Measurements from ENCODE around the gene PARK7.
A peak's percentile ranks its signal among the peaks of the same experiment; 100 is the strongest.

PARK7 gene

GRCh38 chr1:8023995-8024313 is 62.4 kb downstream of the PARK7 start:
- peaks cover 4 to 7% of the 10 kb centered on the region in 2 donors for H3K36me3 Mint-ChIP-seq
- no peak overlapping the region for H3K4me3 Mint-ChIP-seq
- no peaks in the 10 kb centered on the region for H3K9me3 Mint-ChIP-seq
- peaks cover 20 to 22% of the 10 kb centered on the region in 2 donors for H3K27me3 Mint-ChIP-seq
- ATAC-seq (replicated peaks): no peak
- no peak overlapping the region for H3K27ac Mint-ChIP-seq
- no peak for DNase-seq
- H3K4me1 Mint-ChIP-seq: peaks cover 11 to 14% of the 10 kb centered on the region in 2 donors

GRCh38 chr1:8024329-8024728 is 62.8 kb downstream of the PARK7 start:
- DNase-seq (no peak), ATAC-seq (replicated peaks) (no peak)
- Mint-ChIP-seq H3K36me3 (peaks cover 4 to 7% of the 10 kb centered on the region in 2 donors), H3K4me1 (peaks cover 11 to 14% of the 10 kb centered on the region in 2 donors), H3K4me3 (no peak overlapping the region), H3K27me3 (peaks cover 18 to 20% of the 10 kb centered on the region in 2 donors), H3K9me3 (no peaks in the 10 kb centered on the region), H3K27ac (no peak overlapping the region)

- no peak for DNase-seq
- ATAC-seq (replicated peaks): no peak
- Mint-ChIP-seq H3K4me1 (peaks cover 11 to 14% of the 10 kb centered on the region in 2 donors), H3K36me3 (peaks cover 4 to 7% of the 10 kb centered on the region in 2 donors), H3K27ac (peak overlapping the region; percentile 86), H3K4me3 (peak overlapping the region; percentile 84 to 87), H3K27me3 (peaks cover 17 to 20% of the 10 kb centered on the region in 2 donors), H3K9me3 (no peaks in the 10 kb centered on the region)
Observed at GRCh38 chr1:8025061-8025670, 63.7 kb downstream of the PARK7 start.

- Mint-ChIP-seq H3K27me3 (peaks cover 17 to 20% of the 10 kb centered on the region in 2 donors), H3K9me3 (no peaks in the 10 kb centered on the region), H3K4me1 (peaks cover 11 to 14% of the 10 kb centered on the region in 2 donors), H3K4me3 (peak overlapping the region; percentile 84 to 87), H3K27ac (peak overlapping the region; percentile 86), H3K36me3 (peaks cover 4 to 7% of the 10 kb centered on the region in 2 donors)
- peak; percentile 27 to 28 for ATAC-seq (replicated peaks)
- no peak for DNase-seq
Observed at GRCh38 chr1:8025671-8026144, 64.2 kb downstream of the PARK7 start.

DNA sequence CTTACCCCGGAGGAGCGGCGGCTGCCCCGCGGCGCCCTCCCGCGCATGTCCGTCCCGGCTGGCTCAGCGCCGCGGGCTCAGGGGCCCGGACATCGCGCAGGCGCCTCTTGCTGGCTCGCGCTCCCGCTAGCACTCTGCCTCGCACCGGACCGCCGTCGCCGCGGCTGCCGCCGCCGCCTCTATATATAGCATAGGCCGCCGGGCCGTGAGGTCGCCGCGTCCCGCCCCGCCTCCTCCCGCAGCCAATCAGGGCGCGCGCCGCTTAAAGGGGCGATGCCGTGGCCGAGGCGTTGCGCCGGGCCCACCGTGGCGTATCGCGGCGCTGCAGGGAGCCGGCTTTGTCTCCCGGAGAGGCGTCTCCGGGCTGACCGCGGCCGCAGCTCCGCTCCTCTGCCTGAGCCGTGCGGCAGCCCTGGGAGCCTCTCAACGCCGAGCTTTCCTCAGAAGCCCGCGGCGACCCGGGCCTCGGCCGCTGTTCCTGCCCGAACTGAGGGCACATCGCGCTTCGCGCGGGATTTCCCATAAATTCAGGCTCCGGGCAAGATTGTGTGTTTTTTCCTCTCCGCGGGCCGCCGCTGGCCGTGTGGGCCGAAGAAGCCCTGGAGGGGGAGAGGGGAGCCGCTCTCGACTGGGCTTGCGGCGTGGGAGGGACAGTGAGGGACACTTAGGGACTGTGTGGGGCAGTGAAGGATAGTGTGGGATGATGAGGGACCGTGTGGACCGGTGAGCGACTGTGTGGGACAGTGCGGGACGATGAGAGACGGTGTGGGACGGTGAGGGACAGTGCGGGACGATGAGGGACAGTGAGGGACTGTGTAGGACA is 64.9 kb downstream of the PARK7 start, which contains the start of gene ERRFI1:
TSS of gene ERRFI1 (minus strand) at position 157 of the 823 bp plus-strand sequence. CDS start 10,690 bp downstream, outside the sequence.
- peak; percentile 83 for DNase-seq
- peak within 1 kb of the TSS; percentile 84 to 87 for H3K4me3 Mint-ChIP-seq
- H3K36me3 Mint-ChIP-seq: peaks cover 4 to 7% of the 10 kb centered on the region in 2 donors
- peak; percentile 98 to 99 for ATAC-seq (replicated peaks)
- H3K9me3 Mint-ChIP-seq: no peaks in the 10 kb centered on the region
- H3K27me3 Mint-ChIP-seq: peaks cover 17 to 20% of the 10 kb centered on the region in 2 donors
- peak within 1 kb of the TSS; percentile 86 for H3K27ac Mint-ChIP-seq
- peaks cover 11 to 14% of the 10 kb centered on the region in 2 donors for H3K4me1 Mint-ChIP-seq

- peak overlapping the region; percentile 79 to 86 for H3K4me3 Mint-ChIP-seq
- no peaks in the 10 kb centered on the region for H3K9me3 Mint-ChIP-seq
- ATAC-seq (replicated peaks): no peak
- H3K36me3 Mint-ChIP-seq: peaks cover 4 to 7% of the 10 kb centered on the region in 2 donors
- H3K27ac Mint-ChIP-seq: peak overlapping the region; percentile 69
- H3K27me3 Mint-ChIP-seq: peaks cover 17 to 20% of the 10 kb centered on the region in 2 donors
- peaks cover 11 to 14% of the 10 kb centered on the region in 2 donors for H3K4me1 Mint-ChIP-seq
- DNase-seq: no peak
Observed at GRCh38 chr1:8026976-8027747, 65.7 kb downstream of the PARK7 start.

GRCh38 chr1:8027748-8028570 is 66.4 kb downstream of the PARK7 start:
- Mint-ChIP-seq H3K4me1 (peaks cover 11 to 14% of the 10 kb centered on the region in 2 donors), H3K27ac (no peak overlapping the region), H3K4me3 (no peak overlapping the region), H3K9me3 (no peaks in the 10 kb centered on the region), H3K36me3 (peaks cover 4 to 7% of the 10 kb centered on the region in 2 donors), H3K27me3 (peaks cover 17 to 21% of the 10 kb centered on the region in 2 donors)
- ATAC-seq (replicated peaks) (no peak), DNase-seq (no peak)

GRCh38 chr1:8028571-8028910 is 67.0 kb downstream of the PARK7 start:
- peaks cover 4 to 7% of the 10 kb centered on the region in 2 donors for H3K36me3 Mint-ChIP-seq
- DNase-seq (no peak), ATAC-seq (replicated peaks) (no peak)
- H3K4me1 Mint-ChIP-seq: peaks cover 11 to 14% of the 10 kb centered on the region in 2 donors
- no peak overlapping the region for H3K4me3 Mint-ChIP-seq
- peaks cover 21 to 26% of the 10 kb centered on the region in 2 donors for H3K27me3 Mint-ChIP-seq
- no peak overlapping the region for H3K27ac Mint-ChIP-seq
- no peaks in the 10 kb centered on the region for H3K9me3 Mint-ChIP-seq

GRCh38 chr1:8031176-8031785 is 69.8 kb downstream of the PARK7 start:
- no peak for DNase-seq
- no peak for ATAC-seq (replicated peaks)
- H3K27me3 Mint-ChIP-seq: peaks cover 16 to 23% of the 10 kb centered on the region in 2 donors
- no peak overlapping the region for H3K27ac Mint-ChIP-seq
- H3K4me1 Mint-ChIP-seq: peaks cover 7% of the 10 kb centered on the region in 2 donors
- no peaks in the 10 kb centered on the region for H3K9me3 Mint-ChIP-seq
- H3K4me3 Mint-ChIP-seq: no peak overlapping the region
- peaks cover 4 to 6% of the 10 kb centered on the region in 2 donors for H3K36me3 Mint-ChIP-seq

- ATAC-seq (replicated peaks): no peak
- Mint-ChIP-seq H3K9me3 (no peaks in the 10 kb centered on the region), H3K27me3 (peaks cover 9 to 13% of the 10 kb centered on the region in 2 donors), H3K36me3 (no peaks in the 10 kb centered on the region), H3K4me1 (no peaks in the 10 kb centered on the region), H3K27ac (no peak overlapping the region), H3K4me3 (no peak overlapping the region)
- DNase-seq: no peak
Observed at GRCh38 chr1:8032366-8032910, 70.9 kb downstream of the PARK7 start.

- no peak for ATAC-seq (replicated peaks)
- H3K4me3 Mint-ChIP-seq: no peak overlapping the region
- H3K27ac Mint-ChIP-seq: no peak overlapping the region
- no peaks in the 10 kb centered on the region for H3K9me3 Mint-ChIP-seq
- H3K27me3 Mint-ChIP-seq: peaks cover 9 to 13% of the 10 kb centered on the region in 2 donors
- no peaks in the 10 kb centered on the region for H3K36me3 Mint-ChIP-seq
- no peak for DNase-seq
- H3K4me1 Mint-ChIP-seq: no peaks in the 10 kb centered on the region
Observed at GRCh38 chr1:8033322-8033721, 71.8 kb downstream of the PARK7 start.

Measured in stimulated activated naive B cell treated with anti-CD40 and anti-IgM and Interleukin-4, amounts not matched to agents 10 μg/mL and 1 μg/mL and 100 μg/mL, for 72 hours (primary cell).